GM18951 (cell line): ENCODE measurements around the gene EFCAB11.

ENCODE experiments used
- POLR2A ChIP-seq: IDR thresholded peaks from 4 replicates; pipeline ENCODE4 v1.6.1; 2011; ENCODE audit warnings: mild to moderate bottlenecking; ENCODE audit not compliant: insufficient read length, insufficient read depth; ENCODE audit errors: extremely low read depth
- in situ Hi-C: fragments of 300-500 bp; cut with MboI; formaldehyde crosslinking; loops from one replicate; pipeline ENCODE4 v1.12.0; 2022; ENCODE audit warnings: low sequenced_read_pairs, mixed read lengths, inconsistent platforms; ENCODE audit not compliant: unreplicated experiment

The EFCAB11 gene

GRCh38 chr14:89856871-89857345 is 97.6 kb downstream of the EFCAB11 start:
- in situ Hi-C loops: no loop called here
- TF ChIP-seq POLR2A: no peak

GRCh38 chr14:89855961-89856656 is 98.4 kb downstream of the EFCAB11 start:
- TF ChIP-seq POLR2A: no peak
- in situ Hi-C loops: no loop called here

- TF ChIP-seq POLR2A: no peak
- in situ Hi-C loops: no loop called here
Observed at GRCh38 chr14:89853936-89854693, 100.4 kb downstream of the EFCAB11 start.

GRCh38 chr14:89851106-89851505 is 103.4 kb downstream of the EFCAB11 start:
- TF ChIP-seq POLR2A: no peak
- in situ Hi-C loops: no loop called here

GRCh38 chr14:89849931-89850330 is 104.6 kb downstream of the EFCAB11 start:
- in situ Hi-C loops: no loop called here

GRCh38 chr14:89848165-89848564 is 106.4 kb downstream of the EFCAB11 start:
- TF ChIP-seq POLR2A: no peak
- in situ Hi-C loops: no loop called here

More at GRCh38 chr14:89849931-89850330, 104.6 kb downstream of the EFCAB11 start:
- no peak for TF ChIP-seq POLR2A

- in situ Hi-C loops: no loop called here
- no peak for TF ChIP-seq POLR2A
Observed at GRCh38 chr14:89845346-89845745, 109.2 kb downstream of the EFCAB11 start.

GRCh38 chr14:89844508-89844907 is 110.0 kb downstream of the EFCAB11 start:
- no peak for TF ChIP-seq POLR2A
- in situ Hi-C loops: no loop called here

- TF ChIP-seq POLR2A: no peak
- in situ Hi-C loops: no loop called here
Observed at GRCh38 chr14:89842837-89843236, 111.7 kb downstream of the EFCAB11 start.

GRCh38 chr14:89841851-89842250 is 112.7 kb downstream of the EFCAB11 start:
- in situ Hi-C loops: no loop called here

GRCh38 chr14:89836830-89837469 is 117.6 kb downstream of the EFCAB11 start:
- no peak for TF ChIP-seq POLR2A
- in situ Hi-C loops: no loop called here

More at GRCh38 chr14:89841851-89842250, 112.7 kb downstream of the EFCAB11 start:
- TF ChIP-seq POLR2A: no peak

- TF ChIP-seq POLR2A: no peak
- in situ Hi-C loops: no loop called here
Observed at GRCh38 chr14:89833661-89834060, 120.9 kb downstream of the EFCAB11 start.

GRCh38 chr14:89833120-89833532 is 121.4 kb downstream of the EFCAB11 start:
- TF ChIP-seq POLR2A: no peak

GRCh38 chr14:89828471-89829165 is 125.9 kb downstream of the EFCAB11 start:
- in situ Hi-C loops: no loop called here
- no peak for TF ChIP-seq POLR2A

More at GRCh38 chr14:89833120-89833532, 121.4 kb downstream of the EFCAB11 start:
- in situ Hi-C loops: no loop called here
